Left hindlimb (tissue), 1 donor: ENCODE measurements around the gene CKAP2L.
"Not testable (repeated sequence)": the region's sequence is repeated elsewhere in the genome, so short reads cannot be mapped to it uniquely, and the experiment has no call there.

Experiments used
- DNase-seq: peaks from one replicate; pipeline ENCODE4 v3.0.0-alpha.2; 2018

CKAP2L gene

GRCh38 chr2:112724591-112725525, 39.6 kb downstream of the CKAP2L start:
- no peak for DNase-seq

- DNase-seq: no peak
Measured at GRCh38 chr2:112723995-112724394, 40.4 kb downstream of the CKAP2L start.

GRCh38 chr2:112723547-112723940, 40.9 kb downstream of the CKAP2L start:
- no peak for DNase-seq

GRCh38 chr2:112722816-112723546, 41.4 kb downstream of the CKAP2L start:
- DNase-seq: no peak

GRCh38 chr2:112721819-112722522, 42.4 kb downstream of the CKAP2L start:
- no peak for DNase-seq

GRCh38 chr2:112720785-112721184, 43.6 kb downstream of the CKAP2L start, which contains the start of gene NT5DC4:
NT5DC4 (plus strand) TSS chr2:112721020; CDS start chr2:112721080, 60 bp downstream.
- no peak for DNase-seq

- DNase-seq: no peak
Measured at GRCh38 chr2:112718863-112719370, 45.5 kb downstream of the CKAP2L start.

GRCh38 chr2:112716826-112717352, 47.5 kb downstream of the CKAP2L start:
- not testable (repeated sequence) for DNase-seq

- DNase-seq: not testable (repeated sequence)
Measured at GRCh38 chr2:112716094-112716493, 48.3 kb downstream of the CKAP2L start.

- no peak for DNase-seq
Measured at GRCh38 chr2:112714836-112715631, 49.4 kb downstream of the CKAP2L start.

- DNase-seq: no peak
Measured at GRCh38 chr2:112714331-112714730, 50.1 kb downstream of the CKAP2L start.

GRCh38 chr2:112713926-112714325, 50.5 kb downstream of the CKAP2L start:
- no peak for DNase-seq

GRCh38 chr2:112713585-112713925, 50.9 kb downstream of the CKAP2L start:
- DNase-seq: no peak

GRCh38 chr2:112712903-112713584, 51.4 kb downstream of the CKAP2L start:
- no peak for DNase-seq

- DNase-seq: no peak
Measured at GRCh38 chr2:112712465-112712864, 51.9 kb downstream of the CKAP2L start.

- DNase-seq: no peak
Measured at GRCh38 chr2:112710956-112711750, 53.3 kb downstream of the CKAP2L start.

- DNase-seq: no peak
Measured at GRCh38 chr2:112709703-112710102, 54.7 kb downstream of the CKAP2L start.

GRCh38 chr2:112708968-112709367, 55.4 kb downstream of the CKAP2L start:
- DNase-seq: no peak

- not testable (repeated sequence) for DNase-seq
Measured at GRCh38 chr2:112706947-112707346, 57.5 kb downstream of the CKAP2L start.

- DNase-seq: no peak
Measured at GRCh38 chr2:112706170-112706664, 58.2 kb downstream of the CKAP2L start.
